Endothelial cell of umbilical vein (primary cell): ENCODE data around the gene RENBP. TPM values are rescaled to one million over a fixed set of nuclear protein-coding genes. Genes with fewer than 3 reads are reported as not detected.

Experiments
- BruUV-seq: library from RNA; stranded (reverse); fragments of 400-500 nt; replicated peaks from 2 replicates; lab custom pipeline; 2021; lab: Mats Ljungman, UMichigan
- CTCF ChIA-PET: fragments of 300-600, 350-600 bp; sonication (Branson Sonifier 250); formaldehyde crosslinking; loops from one replicate; lab custom pipeline; 2021; ENCODE audit warnings: antibody characterized with exemption, inconsistent platforms; lab: Charles Lee
- POLR2A ChIA-PET: fragments of 300-600, 350-600 bp; sonication (Branson Sonifier 250); formaldehyde crosslinking; loops from one replicate; lab custom pipeline; 2021; ENCODE audit warnings: antibody characterized with exemption, inconsistent platforms; lab: Charles Lee
- DNase-seq: peaks from one replicate; pipeline ENCODE4 v3.0.0-alpha.2; 2011; ENCODE audit warnings: low read depth, low spot score
- FAIRE-seq: peaks from 2 replicates; lab custom pipeline; 2011; peaks lifted over from hg19 to GRCh38; lab: Jason Lieb, UNC
- H2AFZ ChIP-seq: 2 replicates; pipeline ENCODE4 v1.6.0; 2012; ENCODE audit warnings: low read depth, low read length, control low read depth, inconsistent platforms
- H3K27ac ChIP-seq: 2 replicates; pipeline ENCODE4 v1.5.1; 2011; ENCODE audit warnings: low read depth, mild to moderate bottlenecking, control low read depth, low read length, moderate library complexity; ENCODE audit not compliant: insufficient read depth
- H3K27me3 ChIP-seq, 2 experiments: 2 replicates each; pipeline versions ENCODE4 v1.6.0 to v1.6.1; 2011; ENCODE audit warnings: low read length in 2 of 2, mixed read lengths in 1 of 2; ENCODE audit not compliant: control insufficient read depth in 2 of 2, insufficient read depth in 2 of 2
- H3K36me3 ChIP-seq, 2 experiments: 2 replicates in 1 of 2; 3 replicates in 1 of 2; pipeline ENCODE4 v1.5.1; 2011; ENCODE audit warnings: low read length in 2 of 2, mild to moderate bottlenecking in 1 of 2, moderate library complexity in 1 of 2; ENCODE audit not compliant: control insufficient read depth in 2 of 2, insufficient read depth in 2 of 2; ENCODE audit errors: extremely low read depth in 1 of 2
- H3K4me1 ChIP-seq: 3 replicates; pipeline ENCODE4 v1.5.1; 2011; ENCODE audit warnings: mild to moderate bottlenecking, low read length; ENCODE audit not compliant: control insufficient read depth, insufficient read depth; ENCODE audit errors: extremely low read depth
- H3K4me2 ChIP-seq: 2 replicates; pipeline ENCODE4 v1.6.1; 2011; ENCODE audit warnings: low read length, control low read depth, mixed read lengths; ENCODE audit not compliant: insufficient read depth
- H3K4me3 ChIP-seq, 3 experiments: fragments of 200-600 bp in 1 of 3; sonication (generic), shearing (Covaris generic) in 1 of 3; replicated peaks in 1 of 3; 2 replicates each; pipeline ENCODE4 v1.5.1; 2011 to 2016; ENCODE audit warnings: control low read depth in 3 of 3, low read length in 3 of 3, mild to moderate bottlenecking in 2 of 3, inconsistent platforms in 1 of 3, low read depth in 1 of 3, moderate library complexity in 1 of 3; ENCODE audit not compliant: insufficient read depth in 1 of 3
- H3K79me2 ChIP-seq: 2 replicates; pipeline ENCODE4 v1.6.0; 2012; ENCODE audit warnings: low read length, inconsistent platforms; ENCODE audit not compliant: control insufficient read depth, insufficient read depth
- H3K9ac ChIP-seq: replicated peaks from 2 replicates; pipeline ENCODE3; 2011; ENCODE audit warnings: low read length, control low read depth; ENCODE audit not compliant: insufficient read depth; ENCODE audit errors: extremely low read depth
- H3K9me1 ChIP-seq: replicated peaks from 3 replicates; pipeline ENCODE4 v1.6.0; 2011; ENCODE audit warnings: mild to moderate bottlenecking, low read length; ENCODE audit not compliant: control insufficient read depth, insufficient read depth; ENCODE audit errors: extremely low read depth
- H3K9me3 ChIP-seq: replicated peaks from 2 replicates; pipeline ENCODE4 v1.5.1; 2012; ENCODE audit warnings: low read length, inconsistent platforms; ENCODE audit not compliant: control insufficient read depth, insufficient read depth
- H4K20me1 ChIP-seq: replicated peaks from 2 replicates; pipeline ENCODE3; 2011; ENCODE audit warnings: mild to moderate bottlenecking, low read length; ENCODE audit not compliant: control insufficient read depth, insufficient read depth; ENCODE audit errors: extremely low read depth
- CTCF ChIP-seq, 2 donors: IDR thresholded peaks; 1 replicate in 1 of 2; 2 replicates in 1 of 2; pipeline ENCODE4 v1.5.1; 2011; ENCODE audit warnings: low read length in 2 of 2, mild to moderate bottlenecking in 2 of 2, moderate library complexity in 2 of 2, control low read depth in 1 of 2, inconsistent platforms in 1 of 2, low read depth in 1 of 2; ENCODE audit not compliant: insufficient read depth in 1 of 2; ENCODE audit errors: extremely low read depth in 1 of 2
- EZH2 ChIP-seq: IDR thresholded peaks from 2 replicates; pipeline ENCODE4 v1.6.1; 2012; ENCODE audit warnings: borderline replicate concordance, low read depth, mild to moderate bottlenecking, moderate library complexity, low read length, inconsistent platforms; ENCODE audit not compliant: severe bottlenecking
- FOS ChIP-seq: IDR thresholded peaks from 2 replicates; pipeline ENCODE4 v1.6.1; 2011; ENCODE audit warnings: mild to moderate bottlenecking, low read length, moderate library complexity, borderline replicate concordance; ENCODE audit not compliant: insufficient read depth
- GATA2 ChIP-seq: IDR thresholded peaks from 2 replicates; pipeline ENCODE4 v1.7.0; 2011; ENCODE audit warnings: low read depth, mild to moderate bottlenecking, moderate library complexity, mixed read lengths, low read length; ENCODE audit not compliant: insufficient read length, insufficient read depth
- JUN ChIP-seq: IDR thresholded peaks from 2 replicates; pipeline ENCODE4 v1.6.1; 2011; ENCODE audit warnings: borderline replicate concordance, low read depth; ENCODE audit not compliant: insufficient read length, insufficient read depth
- MAX ChIP-seq: IDR thresholded peaks from 2 replicates; pipeline ENCODE4 v1.6.1; 2011; ENCODE audit not compliant: insufficient read depth, insufficient read length
- MYC ChIP-seq: IDR thresholded peaks from one replicate; pipeline ENCODE4 v1.6.1; 2011; ENCODE audit warnings: mild to moderate bottlenecking, low read depth, low read length
- POLR2A ChIP-seq: IDR thresholded peaks from 2 replicates; pipeline ENCODE4 v1.6.1; 2012; ENCODE audit warnings: low read depth, mild to moderate bottlenecking, control low read depth, low read length
- POLR2AphosphoS5 ChIP-seq: IDR thresholded peaks from 2 replicates; pipeline ENCODE4 v1.6.1; 2012; ENCODE audit warnings: low read depth, mild to moderate bottlenecking, control low read depth, low read length, moderate library complexity; ENCODE audit not compliant: insufficient read depth
- dilution Hi-C: fragments of 300-500 bp; cut with MboI; formaldehyde crosslinking; loops from one replicate; pipeline ENCODE4 v1.15.0; 2019; ENCODE audit warnings: low sequenced_read_pairs; ENCODE audit not compliant: extremely low pct_ligation_motif_present
- intact Hi-C: fragments of 100-400 bp; cut with micrococcal nuclease; formaldehyde crosslinking; loops from one replicate; pipeline ENCODE4 v1.10.0; 2022
- polyA plus RNA-seq, 4 experiments: library from polyadenylated mRNA; depleted of rRNA in 3 of 4; stranded (reverse) in 3 of 4; unstranded in 1 of 4; fragments of >200 nt; gene quantifications; 2 replicates each; pipeline versions ENCODE4 v1.2.1 to v1.2.3, GENCODE V29; 2011 to 2012; ENCODE audit warnings: missing spikeins in 1 of 4
- total RNA-seq: library from RNA; stranded (reverse); gene quantifications from 2 replicates; pipeline ENCODE4 v1.2.3, GENCODE V29; 2021

RENBP gene
- total and polyA plus RNA-seq, 2 donors (not counting 3 experiments of a cell fraction or from before 2014, with no cell fraction given), result 8.0 to 16.0 TPM

GRCh38 chrX:153903991-153904957 is 40.2 kb downstream of the RENBP start, which contains the start of gene AVPR2:
Gene AVPR2, plus strand, starts transcription at chrX:153904673. Its CDS starts 473 bp downstream, at chrX:153905146.
- ChIA-PET POLR2A (no interaction called here), CTCF (no interaction called here)
- intact Hi-C loops, result no loop called here
- dilution Hi-C loops, result no loop called here
- Histone ChIP-seq H3K36me3 (no peaks in the 10 kb centered on the region), H3K79me2 (no peaks in the 10 kb centered on the region), H3K9me1 (no peaks in the 10 kb centered on the region), H3K27ac (no peak within 1 kb of the TSS), H3K4me2 (no peak within 1 kb of the TSS), H4K20me1 (no peaks in the 10 kb centered on the region), H2AFZ (no peak within 1 kb of the TSS), H3K27me3 (no peaks in the 10 kb centered on the region), H3K9ac (no peak within 1 kb of the TSS), H3K4me1 (no peaks in the 10 kb centered on the region), H3K4me3 (no peak within 1 kb of the TSS), H3K9me3 (no peaks in the 10 kb centered on the region)
- TF ChIP-seq MAX, result no peak
- DNase-seq, result no peak
- no peak for FAIRE-seq
- BruUV-seq, result no TSS peak

- Histone ChIP-seq H3K27ac (no peak overlapping the region), H3K79me2 (no peaks in the 10 kb centered on the region), H3K36me3 (no peaks in the 10 kb centered on the region), H2AFZ (no peak overlapping the region), H3K9me3 (no peaks in the 10 kb centered on the region), H3K4me2 (no peak overlapping the region), H4K20me1 (no peaks in the 10 kb centered on the region), H3K9me1 (no peaks in the 10 kb centered on the region), H3K9ac (no peak overlapping the region), H3K27me3 (no peaks in the 10 kb centered on the region), H3K4me1 (no peaks in the 10 kb centered on the region), H3K4me3 (no peak overlapping the region)
- dilution Hi-C loops (no loop called here), intact Hi-C loops (no loop called here)
- CTCF ChIA-PET, result interaction anchor here (1.0 kb wide), 1 partner anchor 18 kb away, joined by 3 read pairs; no protein-coding TSS in a partner anchor
- POLR2A ChIA-PET, result no interaction called here
- TF ChIP-seq FOS (no peak), MAX (no peak), GATA2 (no peak), EZH2 (no peak), MYC (no peak), CTCF (IDR thresholded peaks at IDR 0.05; ENCODE audit: extremely low read depth in 1 of 2, insufficient read depth in 1 of 2, low read depth in 1 of 2, low read length in 2 of 2) (no peak), POLR2A (no peak), JUN (no peak), POLR2AphosphoS5 (no peak)
- no TSS peak for BruUV-seq
- FAIRE-seq (no peak), DNase-seq (peak; percentile 6)
Measured at GRCh38 chrX:153903238-153903980, 41.0 kb downstream of the RENBP start.
